ENCODE data around the gene ZNF488. TPM values are rescaled to one million over a fixed set of nuclear protein-coding genes. Genes with fewer than 3 reads are reported as not detected.

ZNF488 gene
- total RNA-seq, 1 experiment from 2014 or later, result 11.8 TPM

DNA sequence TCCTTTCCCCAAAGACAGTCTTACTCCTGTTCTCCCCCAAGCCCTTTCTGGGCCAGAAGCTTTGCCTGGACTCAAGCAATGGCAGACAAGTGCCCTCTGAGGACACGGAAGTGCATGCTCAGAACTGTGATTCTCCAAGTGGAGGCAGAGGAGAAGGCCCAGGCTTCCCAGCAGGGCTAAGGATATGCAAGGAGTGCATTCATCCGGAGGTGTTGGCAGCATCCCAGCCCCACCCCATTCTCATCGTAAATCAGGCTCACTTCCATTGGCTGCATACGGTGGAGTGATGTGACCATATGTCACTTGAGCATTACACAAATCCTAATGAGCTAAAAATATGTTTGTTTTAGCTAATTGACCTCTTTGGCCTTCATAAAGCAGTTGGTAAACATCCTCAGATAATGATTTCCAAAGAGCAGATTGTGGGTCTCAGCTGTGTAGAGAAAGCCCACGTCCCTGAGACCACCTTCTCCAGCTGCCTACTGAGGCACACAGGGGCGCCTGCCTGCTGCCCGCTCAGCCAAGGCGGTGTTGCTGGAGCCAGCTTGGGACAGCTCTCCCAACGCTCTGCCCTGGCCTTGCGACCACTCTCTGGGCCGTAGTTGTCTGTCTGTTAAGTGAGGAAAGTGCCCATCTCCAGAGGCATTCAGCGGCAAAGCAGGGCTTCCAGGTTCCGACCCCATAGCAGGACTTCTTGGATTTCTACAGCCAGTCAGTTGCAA is 37.4 kb downstream of the ZNF488 start:
- H3K27me3 ChIP-seq (ENCODE audit: control insufficient read depth, insufficient read depth, low read length), result peaks cover 14% of the 10 kb centered on the region; the same call in 1 of the 2 replicates
- no TSS peak for BruUV-seq (replicated peaks)
- ATAC-seq, result no peak
- intact Hi-C loops (cut with micrococcal nuclease; ENCODE audit: unreplicated experiment), result no loop called here
- ChIA-PET POLR2A (interaction anchor here (0.6 kb wide), 1 partner anchor 17 kb away, joined by 4 read pairs; no protein-coding TSS in a partner anchor), CTCF (no interaction called here)
- TF ChIP-seq, protein P1, sequence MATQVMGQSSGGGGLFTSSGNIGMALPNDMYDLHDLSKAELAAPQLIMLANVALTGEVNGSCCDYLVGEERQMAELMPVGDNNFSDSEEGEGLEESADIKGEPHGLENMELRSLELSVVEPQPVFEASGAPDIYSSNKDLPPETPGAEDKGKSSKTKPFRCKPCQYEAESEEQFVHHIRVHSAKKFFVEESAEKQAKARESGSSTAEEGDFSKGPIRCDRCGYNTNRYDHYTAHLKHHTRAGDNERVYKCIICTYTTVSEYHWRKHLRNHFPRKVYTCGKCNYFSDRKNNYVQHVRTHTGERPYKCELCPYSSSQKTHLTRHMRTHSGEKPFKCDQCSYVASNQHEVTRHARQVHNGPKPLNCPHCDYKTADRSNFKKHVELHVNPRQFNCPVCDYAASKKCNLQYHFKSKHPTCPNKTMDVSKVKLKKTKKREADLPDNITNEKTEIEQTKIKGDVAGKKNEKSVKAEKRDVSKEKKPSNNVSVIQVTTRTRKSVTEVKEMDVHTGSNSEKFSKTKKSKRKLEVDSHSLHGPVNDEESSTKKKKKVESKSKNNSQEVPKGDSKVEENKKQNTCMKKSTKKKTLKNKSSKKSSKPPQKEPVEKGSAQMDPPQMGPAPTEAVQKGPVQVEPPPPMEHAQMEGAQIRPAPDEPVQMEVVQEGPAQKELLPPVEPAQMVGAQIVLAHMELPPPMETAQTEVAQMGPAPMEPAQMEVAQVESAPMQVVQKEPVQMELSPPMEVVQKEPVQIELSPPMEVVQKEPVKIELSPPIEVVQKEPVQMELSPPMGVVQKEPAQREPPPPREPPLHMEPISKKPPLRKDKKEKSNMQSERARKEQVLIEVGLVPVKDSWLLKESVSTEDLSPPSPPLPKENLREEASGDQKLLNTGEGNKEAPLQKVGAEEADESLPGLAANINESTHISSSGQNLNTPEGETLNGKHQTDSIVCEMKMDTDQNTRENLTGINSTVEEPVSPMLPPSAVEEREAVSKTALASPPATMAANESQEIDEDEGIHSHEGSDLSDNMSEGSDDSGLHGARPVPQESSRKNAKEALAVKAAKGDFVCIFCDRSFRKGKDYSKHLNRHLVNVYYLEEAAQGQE (IDR thresholded peaks at IDR 0.05; ENCODE audit: insufficient read depth in 1 of 2, low read depth in 2 of 2, low read length in 1 of 2), result no peak
- TF ChIP-seq TCF7L2 (IDR thresholded peaks at IDR 0.05; ENCODE audit: low read depth, low read length), result no peak
- no peak for TF ChIP-seq SIN3A (IDR thresholded peaks at IDR 0.05; ENCODE audit: borderline replicate concordance, insufficient read depth, low read depth, low read length)
- TF ChIP-seq, protein P2, sequence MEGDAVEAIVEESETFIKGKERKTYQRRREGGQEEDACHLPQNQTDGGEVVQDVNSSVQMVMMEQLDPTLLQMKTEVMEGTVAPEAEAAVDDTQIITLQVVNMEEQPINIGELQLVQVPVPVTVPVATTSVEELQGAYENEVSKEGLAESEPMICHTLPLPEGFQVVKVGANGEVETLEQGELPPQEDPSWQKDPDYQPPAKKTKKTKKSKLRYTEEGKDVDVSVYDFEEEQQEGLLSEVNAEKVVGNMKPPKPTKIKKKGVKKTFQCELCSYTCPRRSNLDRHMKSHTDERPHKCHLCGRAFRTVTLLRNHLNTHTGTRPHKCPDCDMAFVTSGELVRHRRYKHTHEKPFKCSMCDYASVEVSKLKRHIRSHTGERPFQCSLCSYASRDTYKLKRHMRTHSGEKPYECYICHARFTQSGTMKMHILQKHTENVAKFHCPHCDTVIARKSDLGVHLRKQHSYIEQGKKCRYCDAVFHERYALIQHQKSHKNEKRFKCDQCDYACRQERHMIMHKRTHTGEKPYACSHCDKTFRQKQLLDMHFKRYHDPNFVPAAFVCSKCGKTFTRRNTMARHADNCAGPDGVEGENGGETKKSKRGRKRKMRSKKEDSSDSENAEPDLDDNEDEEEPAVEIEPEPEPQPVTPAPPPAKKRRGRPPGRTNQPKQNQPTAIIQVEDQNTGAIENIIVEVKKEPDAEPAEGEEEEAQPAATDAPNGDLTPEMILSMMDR (IDR thresholded peaks at IDR 0.05), result no peak
- TF ChIP-seq POLR2AphosphoS5 (IDR thresholded peaks at IDR 0.05; ENCODE audit: low read depth, low read length), result no peak
- H3K4me1 ChIP-seq (ENCODE audit: control insufficient read depth, insufficient read depth, low read length), result no peaks in the 10 kb centered on the region
- H3K4me3 ChIP-seq (ENCODE audit: low read depth in 2 of 2, low read length in 2 of 2), result no peak overlapping the region
- no peaks in the 10 kb centered on the region for H3K9me3 ChIP-seq (ENCODE audit: control insufficient read depth, insufficient read depth, low read depth, low read length)
- H3K27ac ChIP-seq (ENCODE audit: low read length), result no peak overlapping the region
- no peaks in the 10 kb centered on the region for H3K36me3 ChIP-seq (ENCODE audit: control insufficient read depth, insufficient read depth, low read length)
- in situ Hi-C loops (cut with HindIII; ENCODE audit: low pct_unique_long_range_greater_than_20kb, low sequenced_read_pairs), result no loop called here
- DNase-seq (ENCODE audit: low read depth, low spot score), result no peak

DNA sequence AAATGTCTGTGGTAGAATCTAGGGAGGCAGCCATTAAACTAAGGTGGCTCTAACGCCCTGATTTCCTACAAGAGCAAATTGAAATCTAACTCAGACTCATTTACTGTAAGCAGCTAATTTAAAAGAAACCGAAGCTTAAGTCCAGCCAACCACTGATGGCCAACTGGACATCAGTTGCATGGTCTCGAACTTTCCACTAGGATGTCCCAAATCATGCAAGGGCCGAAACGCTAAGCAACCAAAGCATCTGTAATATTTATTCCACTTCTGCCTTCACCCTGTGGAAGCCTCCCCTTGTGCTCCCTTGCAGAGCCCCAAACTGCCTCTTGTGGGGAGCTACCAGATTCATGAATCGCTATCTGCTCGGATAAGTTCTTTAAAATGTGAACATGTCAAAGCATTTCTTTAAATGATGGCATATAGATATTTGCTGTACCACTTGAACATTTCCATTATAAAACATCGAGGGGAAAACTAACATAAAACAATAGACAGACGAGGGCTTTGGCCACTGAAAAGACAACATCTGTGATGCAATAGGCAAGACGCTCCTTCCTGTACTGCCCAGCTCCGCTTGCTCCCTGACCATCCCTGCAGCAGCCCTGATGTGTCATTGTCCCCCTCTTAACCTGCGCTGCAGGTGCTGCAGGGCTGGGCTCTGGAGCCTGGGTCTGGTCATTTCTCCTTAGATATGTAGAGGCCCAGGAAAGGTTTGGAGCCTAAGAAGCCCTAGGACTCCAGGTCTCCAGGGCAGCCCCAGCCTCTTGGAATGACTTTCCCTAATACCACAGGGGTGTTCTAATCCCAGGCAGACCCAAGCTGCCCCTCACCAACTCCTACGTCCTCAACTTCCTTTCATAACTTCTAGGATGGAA is 38.9 kb downstream of the ZNF488 start:
- DNase-seq (ENCODE audit: low read depth, low spot score), result no peak
- intact Hi-C loops (cut with micrococcal nuclease; ENCODE audit: unreplicated experiment) (no loop called here), in situ Hi-C loops (cut with HindIII; ENCODE audit: low pct_unique_long_range_greater_than_20kb, low sequenced_read_pairs) (no loop called here)
- POLR2A ChIA-PET, result no interaction called here
- ATAC-seq, result no peak
- H3K4me1 ChIP-seq (ENCODE audit: control insufficient read depth, insufficient read depth, low read length), result no peaks in the 10 kb centered on the region
- no TSS peak for BruUV-seq (replicated peaks)
- TF ChIP-seq TCF7L2 (IDR thresholded peaks at IDR 0.05; ENCODE audit: low read depth, low read length) (no peak), POLR2AphosphoS5 (IDR thresholded peaks at IDR 0.05; ENCODE audit: low read depth, low read length) (no peak), SIN3A (IDR thresholded peaks at IDR 0.05; ENCODE audit: borderline replicate concordance, insufficient read depth, low read depth, low read length) (no peak)
- TF ChIP-seq, protein P1 (IDR thresholded peaks at IDR 0.05; ENCODE audit: insufficient read depth in 1 of 2, low read depth in 2 of 2, low read length in 1 of 2), result no peak
- TF ChIP-seq, protein P2 (IDR thresholded peaks at IDR 0.05), result no peak
- H3K27ac ChIP-seq (ENCODE audit: low read length), result no peak overlapping the region
- H3K4me3 ChIP-seq (ENCODE audit: low read depth in 2 of 2, low read length in 2 of 2), result no peak overlapping the region
- no peaks in the 10 kb centered on the region for H3K36me3 ChIP-seq (ENCODE audit: control insufficient read depth, insufficient read depth, low read length)
- H3K9me3 ChIP-seq (ENCODE audit: control insufficient read depth, insufficient read depth, low read depth, low read length), result no peaks in the 10 kb centered on the region
- CTCF ChIA-PET, result no interaction called here
- H3K27me3 ChIP-seq (ENCODE audit: control insufficient read depth, insufficient read depth, low read length), result peaks cover 18% of the 10 kb centered on the region; the same call in 1 of the 2 replicates
